Measurements from ENCODE around the gene AFF1. TPM values are rescaled to one million over a fixed set of nuclear protein-coding genes. Genes with fewer than 3 reads are reported as not detected.

Gene AFF1
- total RNA-seq, 1 experiment from 2014 or later = 93.4 TPM

GRCh38 chr4:87078987-87079486, 144.2 kb downstream of the AFF1 start:
- TF ChIP-seq NR2C2 (CRISPR knock-in tag; IDR thresholded peaks at IDR 0.05) = no peak
- DNase-seq (ENCODE audit: low spot score) (no peak), ATAC-seq (no peak)
- H3K4me1 Mint-ChIP-seq = peaks cover 44% of the 10 kb centered on the region
- H3K36me3 Mint-ChIP-seq = peaks cover 6% of the 10 kb centered on the region; the same call in 1 of the 2 replicates
- H3K27ac Mint-ChIP-seq = peak overlapping the region; percentile 55; the same call in 1 of the 2 replicates
- ChIA-PET CTCF (interaction anchor here (0.7 kb wide), 1 partner anchor 157 kb away, joined by 5 read pairs; no protein-coding TSS in a partner anchor), POLR2A (no interaction called here)
- no peaks in the 10 kb centered on the region for H3K27me3 Mint-ChIP-seq (ENCODE audit: low read depth)
- peaks cover 2% of the 10 kb centered on the region; the same call in 1 of the 2 replicates for H3K9me3 Mint-ChIP-seq
- no peak overlapping the region for H3K4me3 Mint-ChIP-seq

GRCh38 chr4:87079967-87080366, 145.2 kb downstream of the AFF1 start:
- CTCF ChIA-PET = no interaction called here
- H3K36me3 Mint-ChIP-seq = peaks cover 10% of the 10 kb centered on the region

DNA sequence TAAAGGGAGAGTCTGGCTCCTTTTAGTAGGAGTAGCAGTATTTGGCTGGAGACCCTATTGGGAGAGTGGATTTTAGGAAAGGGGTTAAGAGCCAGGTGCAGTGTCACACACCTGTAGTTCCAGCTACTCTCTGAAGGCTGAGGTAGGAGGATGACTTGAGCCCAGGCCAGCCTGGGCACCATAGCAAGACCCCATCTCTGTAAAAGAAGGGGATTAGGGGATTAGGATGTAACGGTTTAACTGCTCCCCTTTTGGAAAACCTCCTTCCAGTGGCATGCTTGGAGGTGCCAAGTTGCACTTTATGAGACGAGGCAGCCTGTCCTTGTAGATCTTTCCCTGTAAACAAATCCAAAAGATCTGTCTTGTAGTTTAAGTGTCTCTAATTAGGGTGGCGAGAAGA, 145.7 kb downstream of the AFF1 start:
- Mint-ChIP-seq H3K4me1 (peaks cover 37% of the 10 kb centered on the region), H3K4me3 (no peak overlapping the region), H3K36me3 (peaks cover 10% of the 10 kb centered on the region), H3K27ac (peak overlapping the region; percentile 11; the same call in 1 of the 2 replicates), H3K9me3 (peaks cover 2% of the 10 kb centered on the region; the same call in 1 of the 2 replicates), H3K27me3 (ENCODE audit: low read depth) (no peaks in the 10 kb centered on the region)
- ATAC-seq (no peak), DNase-seq (ENCODE audit: low spot score) (no peak)
- POLR2A ChIA-PET = no interaction called here
- CTCF ChIA-PET = no interaction called here
- TF ChIP-seq KAT7 (CRISPR knock-in tag; IDR thresholded peaks at IDR 0.05; ENCODE audit: borderline replicate concordance) (no peak), ZNF121 (CRISPR knock-in tag; IDR thresholded peaks at IDR 0.05) (peak; percentile 86)

More at GRCh38 chr4:87079967-87080366, 145.2 kb downstream of the AFF1 start:
- H3K9me3 Mint-ChIP-seq = peaks cover 2% of the 10 kb centered on the region; the same call in 1 of the 2 replicates
- POLR2A ChIA-PET = no interaction called here
- ATAC-seq (no peak), DNase-seq (ENCODE audit: low spot score) (no peak)
- H3K4me1 Mint-ChIP-seq = peaks cover 39% of the 10 kb centered on the region
- H3K27me3 Mint-ChIP-seq (ENCODE audit: low read depth) = no peaks in the 10 kb centered on the region
- TF ChIP-seq CREB1 (CRISPR knock-in tag; IDR thresholded peaks at IDR 0.05) = no peak
- TF ChIP-seq, protein P1, sequence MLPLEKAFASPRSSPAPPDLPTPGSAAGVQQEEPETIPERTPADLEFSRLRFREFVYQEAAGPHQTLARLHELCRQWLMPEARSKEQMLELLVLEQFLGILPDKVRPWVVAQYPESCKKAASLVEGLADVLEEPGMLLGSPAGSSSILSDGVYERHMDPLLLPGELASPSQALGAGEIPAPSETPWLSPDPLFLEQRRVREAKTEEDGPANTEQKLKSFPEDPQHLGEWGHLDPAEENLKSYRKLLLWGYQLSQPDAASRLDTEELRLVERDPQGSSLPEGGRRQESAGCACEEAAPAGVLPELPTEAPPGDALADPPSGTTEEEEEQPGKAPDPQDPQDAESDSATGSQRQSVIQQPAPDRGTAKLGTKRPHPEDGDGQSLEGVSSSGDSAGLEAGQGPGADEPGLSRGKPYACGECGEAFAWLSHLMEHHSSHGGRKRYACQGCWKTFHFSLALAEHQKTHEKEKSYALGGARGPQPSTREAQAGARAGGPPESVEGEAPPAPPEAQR (CRISPR knock-in tag; IDR thresholded peaks at IDR 0.05) = no peak
- H3K27ac Mint-ChIP-seq = no peak overlapping the region
- no peak overlapping the region for H3K4me3 Mint-ChIP-seq

GRCh38 chr4:87081826-87082225, 147.0 kb downstream of the AFF1 start:
- CTCF ChIA-PET = no interaction called here
- Mint-ChIP-seq H3K9me3 (peaks cover 2% of the 10 kb centered on the region; the same call in 1 of the 2 replicates), H3K27ac (peak overlapping the region; percentile 2; the same call in 1 of the 2 replicates), H3K4me1 (peaks cover 35% of the 10 kb centered on the region), H3K27me3 (ENCODE audit: low read depth) (no peaks in the 10 kb centered on the region), H3K36me3 (peaks cover 15% of the 10 kb centered on the region), H3K4me3 (no peak overlapping the region)
- DNase-seq (ENCODE audit: low spot score) (no peak), ATAC-seq (no peak)
- POLR2A ChIA-PET = no interaction called here
- TF ChIP-seq STAT6 (CRISPR knock-in tag; conservative IDR thresholded peaks at IDR 0.05; ENCODE audit: low read depth) = no peak
- TF ChIP-seq ZNF281 (CRISPR knock-in tag; IDR thresholded peaks at IDR 0.05) = no peak
- no peak for TF ChIP-seq JUN (CRISPR knock-in tag; IDR thresholded peaks at IDR 0.05)
- TF ChIP-seq, protein P2, sequence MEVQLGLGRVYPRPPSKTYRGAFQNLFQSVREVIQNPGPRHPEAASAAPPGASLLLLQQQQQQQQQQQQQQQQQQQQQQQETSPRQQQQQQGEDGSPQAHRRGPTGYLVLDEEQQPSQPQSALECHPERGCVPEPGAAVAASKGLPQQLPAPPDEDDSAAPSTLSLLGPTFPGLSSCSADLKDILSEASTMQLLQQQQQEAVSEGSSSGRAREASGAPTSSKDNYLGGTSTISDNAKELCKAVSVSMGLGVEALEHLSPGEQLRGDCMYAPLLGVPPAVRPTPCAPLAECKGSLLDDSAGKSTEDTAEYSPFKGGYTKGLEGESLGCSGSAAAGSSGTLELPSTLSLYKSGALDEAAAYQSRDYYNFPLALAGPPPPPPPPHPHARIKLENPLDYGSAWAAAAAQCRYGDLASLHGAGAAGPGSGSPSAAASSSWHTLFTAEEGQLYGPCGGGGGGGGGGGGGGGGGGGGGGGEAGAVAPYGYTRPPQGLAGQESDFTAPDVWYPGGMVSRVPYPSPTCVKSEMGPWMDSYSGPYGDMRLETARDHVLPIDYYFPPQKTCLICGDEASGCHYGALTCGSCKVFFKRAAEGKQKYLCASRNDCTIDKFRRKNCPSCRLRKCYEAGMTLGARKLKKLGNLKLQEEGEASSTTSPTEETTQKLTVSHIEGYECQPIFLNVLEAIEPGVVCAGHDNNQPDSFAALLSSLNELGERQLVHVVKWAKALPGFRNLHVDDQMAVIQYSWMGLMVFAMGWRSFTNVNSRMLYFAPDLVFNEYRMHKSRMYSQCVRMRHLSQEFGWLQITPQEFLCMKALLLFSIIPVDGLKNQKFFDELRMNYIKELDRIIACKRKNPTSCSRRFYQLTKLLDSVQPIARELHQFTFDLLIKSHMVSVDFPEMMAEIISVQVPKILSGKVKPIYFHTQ (CRISPR knock-in tag; IDR thresholded peaks at IDR 0.05) = no peak
- no peak for TF ChIP-seq SMAD4 (CRISPR knock-in tag; IDR thresholded peaks at IDR 0.05)
- TF ChIP-seq ZNF232 (CRISPR knock-in tag; IDR thresholded peaks at IDR 0.05) = no peak
- no peak for TF ChIP-seq MLX (CRISPR knock-in tag; IDR thresholded peaks at IDR 0.05)
- TF ChIP-seq, protein P3, sequence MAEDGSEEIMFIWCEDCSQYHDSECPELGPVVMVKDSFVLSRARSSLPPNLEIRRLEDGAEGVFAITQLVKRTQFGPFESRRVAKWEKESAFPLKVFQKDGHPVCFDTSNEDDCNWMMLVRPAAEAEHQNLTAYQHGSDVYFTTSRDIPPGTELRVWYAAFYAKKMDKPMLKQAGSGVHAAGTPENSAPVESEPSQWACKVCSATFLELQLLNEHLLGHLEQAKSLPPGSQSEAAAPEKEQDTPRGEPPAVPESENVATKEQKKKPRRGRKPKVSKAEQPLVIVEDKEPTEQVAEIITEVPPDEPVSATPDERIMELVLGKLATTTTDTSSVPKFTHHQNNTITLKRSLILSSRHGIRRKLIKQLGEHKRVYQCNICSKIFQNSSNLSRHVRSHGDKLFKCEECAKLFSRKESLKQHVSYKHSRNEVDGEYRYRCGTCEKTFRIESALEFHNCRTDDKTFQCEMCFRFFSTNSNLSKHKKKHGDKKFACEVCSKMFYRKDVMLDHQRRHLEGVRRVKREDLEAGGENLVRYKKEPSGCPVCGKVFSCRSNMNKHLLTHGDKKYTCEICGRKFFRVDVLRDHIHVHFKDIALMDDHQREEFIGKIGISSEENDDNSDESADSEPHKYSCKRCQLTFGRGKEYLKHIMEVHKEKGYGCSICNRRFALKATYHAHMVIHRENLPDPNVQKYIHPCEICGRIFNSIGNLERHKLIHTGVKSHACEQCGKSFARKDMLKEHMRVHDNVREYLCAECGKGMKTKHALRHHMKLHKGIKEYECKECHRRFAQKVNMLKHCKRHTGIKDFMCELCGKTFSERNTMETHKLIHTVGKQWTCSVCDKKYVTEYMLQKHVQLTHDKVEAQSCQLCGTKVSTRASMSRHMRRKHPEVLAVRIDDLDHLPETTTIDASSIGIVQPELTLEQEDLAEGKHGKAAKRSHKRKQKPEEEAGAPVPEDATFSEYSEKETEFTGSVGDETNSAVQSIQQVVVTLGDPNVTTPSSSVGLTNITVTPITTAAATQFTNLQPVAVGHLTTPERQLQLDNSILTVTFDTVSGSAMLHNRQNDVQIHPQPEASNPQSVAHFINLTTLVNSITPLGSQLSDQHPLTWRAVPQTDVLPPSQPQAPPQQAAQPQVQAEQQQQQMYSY (CRISPR knock-in tag; IDR thresholded peaks at IDR 0.05) = no peak
- TF ChIP-seq FOXJ3 (CRISPR knock-in tag; IDR thresholded peaks at IDR 0.05; ENCODE audit: borderline replicate concordance) = no peak

Data from WTC11 (cell line).